8988T (cell line): Measurements from ENCODE around the gene LRIG1.

Source experiments
- DNase-seq: peaks from one replicate; pipeline ENCODE4 v3.0.0; 2011

Gene LRIG1

GRCh38 chr3:66342717-66343356, 158.0 kb downstream of the LRIG1 start:
- DNase-seq: no peak

DNA sequence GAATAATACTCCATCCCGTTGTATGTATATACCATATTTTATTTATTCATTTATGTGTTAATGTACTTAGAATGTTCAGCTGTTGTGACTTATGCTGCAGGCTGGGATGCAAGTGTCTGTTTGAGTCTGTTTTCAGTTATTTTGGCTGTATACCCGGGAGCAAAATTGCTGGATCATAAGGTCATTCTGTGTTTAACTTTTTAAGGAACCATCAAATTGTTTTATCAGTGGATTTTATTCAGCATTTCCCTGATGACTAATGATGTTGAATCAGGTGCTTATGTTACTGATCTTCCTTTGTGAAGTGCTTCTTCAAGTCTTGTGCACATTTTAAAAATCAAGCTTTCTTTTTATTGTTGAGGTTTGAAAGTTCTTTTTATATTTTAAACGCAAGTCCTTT, 161.9 kb downstream of the LRIG1 start:
- DNase-seq: no peak

- DNase-seq: no peak
Measured at GRCh38 chr3:66336333-66336766, 164.5 kb downstream of the LRIG1 start.

- no peak for DNase-seq
Measured at GRCh38 chr3:66335671-66336070, 165.2 kb downstream of the LRIG1 start.
